DMS114 treated with DMSO at 0.1 percent for 48 hours (cell line): ENCODE results near the gene RNU5D-1.
"Not testable (repeated sequence)": the region's sequence is repeated elsewhere in the genome, so short reads cannot be mapped to it uniquely, and the experiment has no call there.

ENCODE experiments used
- DNase-seq: peaks from one replicate; lab custom pipeline; 2025; ENCODE audit not compliant: unreplicated experiment; lab: John Stamatoyannopoulos, UW

RNU5D-1 gene

DNA sequence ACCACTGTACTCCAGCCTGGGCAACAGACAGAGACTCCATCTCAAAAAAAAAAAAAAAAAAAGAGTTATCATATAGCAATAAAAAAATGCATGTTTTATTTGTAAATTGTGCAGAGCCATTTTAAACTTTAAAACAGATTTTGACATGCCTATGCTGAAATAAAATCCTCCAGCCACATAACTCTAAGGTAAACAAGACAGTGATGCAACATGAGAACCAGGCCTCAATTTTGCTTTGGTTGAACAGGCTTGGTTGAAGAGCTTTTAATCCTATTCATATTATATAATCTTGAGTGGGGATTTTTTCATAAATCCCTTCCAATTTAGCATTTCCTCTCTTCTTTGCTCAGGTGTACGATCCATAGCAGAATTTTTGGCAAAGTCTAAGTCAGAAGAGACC, 30.4 kb downstream of the RNU5D-1 start:
- no peak for DNase-seq

GRCh38 chr1:44699375-44699774, 31.6 kb downstream of the RNU5D-1 start:
- not testable (repeated sequence) for DNase-seq

GRCh38 chr1:44698138-44698537, 32.8 kb downstream of the RNU5D-1 start:
- DNase-seq: no peak

GRCh38 chr1:44696789-44697345, 34.1 kb downstream of the RNU5D-1 start:
- no peak for DNase-seq

- DNase-seq: no peak
Measured at GRCh38 chr1:44696101-44696500, 34.9 kb downstream of the RNU5D-1 start.

DNA sequence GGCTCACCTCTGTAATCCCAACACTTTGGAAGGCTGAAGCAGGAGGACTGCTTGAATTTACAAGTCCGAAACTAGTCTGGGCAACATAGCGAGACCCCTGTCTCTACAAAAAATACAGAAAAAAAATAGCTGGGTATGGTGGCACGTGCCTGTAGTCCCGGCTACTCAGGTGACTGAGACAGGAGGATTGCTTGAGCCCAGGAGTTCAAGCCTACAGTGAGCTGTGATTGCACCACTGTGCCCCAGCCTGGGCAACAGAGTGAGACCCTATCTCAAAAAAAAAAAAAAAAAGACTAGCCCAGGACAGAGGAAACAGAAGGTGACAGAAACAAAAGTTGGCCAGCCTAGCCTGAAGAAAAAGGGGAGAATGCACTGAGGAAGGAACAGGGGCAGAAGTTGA, 35.3 kb downstream of the RNU5D-1 start:
- no peak for DNase-seq

- no peak for DNase-seq
Measured at GRCh38 chr1:44694863-44695478, 36.0 kb downstream of the RNU5D-1 start.

- DNase-seq: no peak
Measured at GRCh38 chr1:44693900-44694299, 37.1 kb downstream of the RNU5D-1 start.

DNA sequence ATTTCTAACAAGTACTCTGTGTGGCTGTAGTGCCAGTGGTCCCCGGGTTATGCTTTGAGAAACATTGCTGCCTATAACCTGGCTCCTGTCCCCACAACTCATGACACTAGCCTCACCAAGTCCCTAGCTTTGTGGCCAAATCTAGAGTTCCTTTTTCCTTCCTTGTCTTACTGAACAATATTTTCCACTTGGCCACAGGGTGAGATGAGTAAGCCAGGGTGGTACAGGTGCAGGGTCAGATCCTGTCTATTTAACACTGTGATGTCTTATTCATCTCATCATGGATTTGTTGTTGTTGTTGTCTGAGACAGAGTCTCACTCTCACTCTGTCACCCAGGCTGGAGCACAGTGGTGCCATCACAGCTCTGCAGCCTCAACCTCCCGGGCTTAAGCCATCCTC, 37.8 kb downstream of the RNU5D-1 start:
- DNase-seq: no peak

GRCh38 chr1:44689447-44689765, 41.6 kb downstream of the RNU5D-1 start:
- no peak for DNase-seq

- no peak for DNase-seq
Measured at GRCh38 chr1:44688760-44689446, 42.1 kb downstream of the RNU5D-1 start.

GRCh38 chr1:44685881-44686280, 45.1 kb downstream of the RNU5D-1 start:
- no peak for DNase-seq

DNA sequence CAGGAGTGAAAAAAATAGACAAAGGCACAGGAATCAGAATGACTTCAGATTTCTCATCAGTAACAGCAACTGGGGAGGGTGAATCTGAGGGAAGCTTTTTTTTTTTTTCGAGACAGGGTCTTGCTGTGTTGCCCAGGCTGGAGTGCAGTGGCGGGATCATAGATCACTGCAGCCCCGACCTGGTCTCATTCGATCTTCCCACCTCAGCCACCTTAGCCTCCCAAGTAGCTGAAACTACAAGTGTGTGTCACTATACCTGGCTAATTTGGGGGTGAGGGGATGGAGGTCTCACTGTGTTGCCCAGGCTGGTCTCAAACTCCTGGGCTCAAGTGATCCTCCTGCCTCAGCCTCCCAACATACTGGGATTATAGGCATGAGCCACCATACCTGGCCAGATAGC, 45.8 kb downstream of the RNU5D-1 start:
- no peak for DNase-seq

DNA sequence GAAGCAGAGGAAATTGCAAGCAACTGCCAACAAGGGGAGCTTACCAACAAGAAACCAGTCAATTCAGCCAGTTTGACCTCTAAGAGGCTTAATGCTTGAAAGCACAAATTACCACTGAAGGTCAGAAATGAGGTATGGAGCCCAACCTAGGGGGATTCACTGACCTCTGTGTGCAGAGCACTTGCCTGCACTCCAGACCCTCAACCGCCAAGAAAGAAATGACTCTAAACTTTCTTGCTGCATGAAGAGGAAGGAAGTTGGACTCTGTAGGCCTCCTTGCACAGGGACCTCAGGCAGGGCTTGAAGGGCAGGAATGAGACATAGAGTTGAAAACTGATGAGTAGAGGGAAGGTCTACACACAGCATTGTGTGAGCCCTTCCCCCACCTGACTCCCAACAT, 46.4 kb downstream of the RNU5D-1 start:
- DNase-seq: no peak

GRCh38 chr1:44682883-44683265, 48.1 kb downstream of the RNU5D-1 start:
- DNase-seq: no peak

- DNase-seq: no peak
Measured at GRCh38 chr1:44681905-44682882, 48.8 kb downstream of the RNU5D-1 start.
